Fibroblast of lung (primary cell): ENCODE measurements around the gene BCDIN3D. TPM values are rescaled to one million over a fixed set of nuclear protein-coding genes. Genes with fewer than 3 reads are reported as not detected.
"Not testable (repeated sequence)": the region's sequence is repeated elsewhere in the genome, so short reads cannot be mapped to it uniquely, and the experiment has no call there.

Experiments
- DNase-seq, 2 donors: peaks; one replicate each; pipeline versions ENCODE4 v3.0.0 to v3.0.0-alpha.2; 2010; ENCODE audit warnings: low read depth in 2 of 2
- H2AFZ ChIP-seq: 2 replicates; pipeline ENCODE4 v1.5.1; 2012; ENCODE audit warnings: low read length, control low read depth, inconsistent platforms
- H3K27ac ChIP-seq: 2 replicates; pipeline ENCODE4 v1.5.1; 2011; ENCODE audit warnings: low read length, control low read depth; ENCODE audit not compliant: insufficient read depth
- H3K27me3 ChIP-seq: 2 replicates; pipeline ENCODE4 v1.5.1; 2011; ENCODE audit warnings: mild to moderate bottlenecking, low read length; ENCODE audit not compliant: control insufficient read depth, insufficient read depth
- H3K36me3 ChIP-seq: 2 replicates; pipeline ENCODE4 v1.5.1; 2011; ENCODE audit warnings: low read length; ENCODE audit not compliant: control insufficient read depth, insufficient read depth
- H3K4me1 ChIP-seq: 2 replicates; pipeline ENCODE4 v1.5.1; 2011; ENCODE audit warnings: low read length; ENCODE audit not compliant: control insufficient read depth, insufficient read depth; ENCODE audit errors: extremely low read depth
- H3K4me2 ChIP-seq: 2 replicates; pipeline ENCODE4 v1.5.1; 2011; ENCODE audit warnings: low read length, control low read depth; ENCODE audit not compliant: insufficient read depth; ENCODE audit errors: extremely low read depth
- H3K4me3 ChIP-seq, 4 experiments: fragments of 200-600 bp in 1 of 4; sonication (generic) in 1 of 4; replicated peaks in 1 of 4; 2 replicates each; pipeline ENCODE4 v1.5.1; 2011 to 2016; ENCODE audit warnings: low read length in 4 of 4, low read depth in 3 of 4, mild to moderate bottlenecking in 3 of 4, control low read depth in 2 of 4, inconsistent platforms in 1 of 4, mixed read lengths in 1 of 4; ENCODE audit not compliant: insufficient read depth in 1 of 4; ENCODE audit errors: control extremely low read depth in 1 of 4
- H3K79me2 ChIP-seq: 2 replicates; pipeline ENCODE4 v1.5.1; 2012; ENCODE audit warnings: mild to moderate bottlenecking, low read length, inconsistent platforms; ENCODE audit not compliant: control insufficient read depth, insufficient read depth
- H3K9ac ChIP-seq: 2 replicates; pipeline ENCODE4 v1.5.1; 2011; ENCODE audit warnings: mild to moderate bottlenecking, low read length, control low read depth; ENCODE audit not compliant: insufficient read depth
- H3K9me3 ChIP-seq: 2 replicates; pipeline ENCODE4 v1.5.1; 2012; ENCODE audit warnings: low read depth, low read length; ENCODE audit not compliant: control insufficient read depth, insufficient read depth
- H4K20me1 ChIP-seq: 2 replicates; pipeline ENCODE4 v1.5.1; 2011; ENCODE audit warnings: low read length; ENCODE audit not compliant: control insufficient read depth, insufficient read depth; ENCODE audit errors: extremely low read depth
- EZH2 ChIP-seq: IDR thresholded peaks from 2 replicates; pipeline ENCODE4 v1.5.1; 2012; ENCODE audit warnings: low read length, control low read depth, mild to moderate bottlenecking; ENCODE audit errors: missing control alignments
- polyA plus RNA-seq, 2 donors: library from polyadenylated mRNA; depleted of rRNA in 1 of 2; stranded (reverse) in 1 of 2; unstranded in 1 of 2; fragments of >200 nt; gene quantifications; 2 replicates each; pipeline ENCODE4 v1.2.1, GENCODE V29; 2011 to 2012; ENCODE audit warnings: missing spikeins in 1 of 2
- total RNA-seq: library from RNA; depleted of rRNA; stranded (reverse); fragments of >200 nt; gene quantifications from 2 replicates; pipeline ENCODE4 v1.2.1, GENCODE V29; 2014
- TF ChIP-seq, protein P1 (sequence below), 2 donors: IDR thresholded peaks in 1 of 2; conservative IDR thresholded peaks in 1 of 2; 1 replicate in 1 of 2; 2 replicates in 1 of 2; pipeline ENCODE4 v1.5.1; 2011 to 2012; ENCODE audit warnings: low read length in 2 of 2, control low read depth in 1 of 2, inconsistent platforms in 1 of 2, low read depth in 1 of 2, mild to moderate bottlenecking in 1 of 2

Gene BCDIN3D
- total and polyA plus RNA-seq, 2 donors (not counting 1 experiment from before 2014, with no cell fraction given): 3.2 to 4.5 TPM

DNA sequence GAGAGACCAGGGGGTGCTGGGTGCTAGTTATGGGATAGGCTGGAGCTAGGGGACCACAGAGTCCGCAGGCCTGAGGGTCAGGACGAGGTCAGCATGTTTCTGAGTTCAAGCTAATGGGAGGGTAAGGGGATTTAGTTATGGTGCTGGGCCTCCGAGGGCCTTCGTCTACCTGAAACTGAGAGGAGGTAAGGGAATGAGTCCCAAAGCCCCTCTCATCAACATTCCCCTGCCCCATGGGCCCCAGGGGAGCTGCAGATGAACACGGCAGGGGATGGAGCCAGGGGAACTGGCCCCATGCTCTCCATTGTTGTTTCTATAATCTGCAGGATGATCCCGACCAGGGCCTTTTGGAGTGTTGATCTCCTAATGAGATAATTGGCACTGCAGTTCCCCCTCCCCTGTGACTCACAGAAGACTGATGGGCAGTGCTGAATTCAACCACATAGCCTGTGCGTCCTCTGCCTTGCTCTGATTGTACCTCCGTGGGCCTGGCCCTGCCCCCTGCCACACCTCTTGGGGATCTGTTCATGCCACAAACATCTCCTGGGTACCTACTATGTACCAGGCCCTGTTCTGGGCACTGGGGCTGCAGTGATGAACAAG lies 39.4 kb upstream of the BCDIN3D start:
- Histone ChIP-seq H3K36me3 (no peaks in the 10 kb centered on the region), H3K9ac (no peak overlapping the region), H3K9me3 (no peaks in the 10 kb centered on the region), H3K27ac (no peak overlapping the region), H3K4me1 (no peaks in the 10 kb centered on the region), H4K20me1 (no peaks in the 10 kb centered on the region), H3K4me3 (no peak overlapping the region), H3K27me3 (peaks cover 16% of the 10 kb centered on the region), H3K79me2 (no peaks in the 10 kb centered on the region), H3K4me2 (no peak overlapping the region), H2AFZ (no peak overlapping the region)
- DNase-seq: peak in 1 of 2 donors; percentile 33
- no peak for TF ChIP-seq EZH2
- TF ChIP-seq, protein P1, sequence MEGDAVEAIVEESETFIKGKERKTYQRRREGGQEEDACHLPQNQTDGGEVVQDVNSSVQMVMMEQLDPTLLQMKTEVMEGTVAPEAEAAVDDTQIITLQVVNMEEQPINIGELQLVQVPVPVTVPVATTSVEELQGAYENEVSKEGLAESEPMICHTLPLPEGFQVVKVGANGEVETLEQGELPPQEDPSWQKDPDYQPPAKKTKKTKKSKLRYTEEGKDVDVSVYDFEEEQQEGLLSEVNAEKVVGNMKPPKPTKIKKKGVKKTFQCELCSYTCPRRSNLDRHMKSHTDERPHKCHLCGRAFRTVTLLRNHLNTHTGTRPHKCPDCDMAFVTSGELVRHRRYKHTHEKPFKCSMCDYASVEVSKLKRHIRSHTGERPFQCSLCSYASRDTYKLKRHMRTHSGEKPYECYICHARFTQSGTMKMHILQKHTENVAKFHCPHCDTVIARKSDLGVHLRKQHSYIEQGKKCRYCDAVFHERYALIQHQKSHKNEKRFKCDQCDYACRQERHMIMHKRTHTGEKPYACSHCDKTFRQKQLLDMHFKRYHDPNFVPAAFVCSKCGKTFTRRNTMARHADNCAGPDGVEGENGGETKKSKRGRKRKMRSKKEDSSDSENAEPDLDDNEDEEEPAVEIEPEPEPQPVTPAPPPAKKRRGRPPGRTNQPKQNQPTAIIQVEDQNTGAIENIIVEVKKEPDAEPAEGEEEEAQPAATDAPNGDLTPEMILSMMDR (conservative IDR thresholded peaks at IDR 0.05 in 1 of 2, IDR thresholded peaks at IDR 0.05 in 1 of 2; ENCODE audit: low read depth in 1 of 2, low read length in 2 of 2): no peak

- no peak overlapping the region for H3K4me3 ChIP-seq
- peaks cover 16% of the 10 kb centered on the region for H3K27me3 ChIP-seq
- no peak overlapping the region for H2AFZ ChIP-seq
- TF ChIP-seq EZH2: no peak
- TF ChIP-seq, protein P1 (conservative IDR thresholded peaks at IDR 0.05 in 1 of 2, IDR thresholded peaks at IDR 0.05 in 1 of 2; ENCODE audit: low read depth in 1 of 2, low read length in 2 of 2): no peak
- no peaks in the 10 kb centered on the region for H3K9me3 ChIP-seq
- H4K20me1 ChIP-seq: no peaks in the 10 kb centered on the region
- no peak overlapping the region for H3K9ac ChIP-seq
- no peaks in the 10 kb centered on the region for H3K36me3 ChIP-seq
- H3K79me2 ChIP-seq: no peaks in the 10 kb centered on the region
- no peak for DNase-seq
- no peak overlapping the region for H3K27ac ChIP-seq
- no peaks in the 10 kb centered on the region for H3K4me1 ChIP-seq
- no peak overlapping the region for H3K4me2 ChIP-seq
These were observed 38.7 kb upstream of the BCDIN3D start for GRCh38 chr12:49881415-49882247.

DNA sequence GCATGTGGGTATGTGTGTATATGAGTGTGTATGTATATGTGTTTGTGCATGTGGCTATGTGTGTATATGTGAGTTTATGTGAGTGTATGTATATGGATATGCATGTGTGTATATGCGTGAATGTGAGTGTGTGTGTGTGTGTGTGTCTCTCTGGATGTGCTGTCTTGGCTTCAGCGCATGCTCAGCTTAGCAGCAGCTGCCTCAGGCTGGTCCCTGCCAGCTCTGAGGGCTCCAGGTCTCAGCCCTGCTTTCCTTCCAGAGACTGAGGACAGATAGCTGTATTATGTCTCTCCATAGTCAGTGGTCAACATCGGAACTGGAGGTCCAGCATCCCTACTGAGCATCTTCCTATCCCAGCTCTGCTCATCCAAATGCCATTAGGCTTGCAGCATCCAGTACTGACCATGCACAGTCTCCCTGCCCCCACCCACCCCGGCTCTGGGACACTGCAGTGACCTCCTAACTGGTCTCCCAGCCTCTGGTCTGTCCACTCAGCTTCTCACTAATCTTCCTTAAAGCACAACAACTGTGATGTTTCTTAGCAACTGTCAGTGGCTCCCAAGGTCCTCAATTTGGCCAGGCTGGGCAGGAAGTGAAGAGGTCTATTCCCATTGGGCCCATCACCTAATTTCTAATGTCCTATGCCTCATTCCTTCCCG lies 38.0 kb upstream of the BCDIN3D start:
- Histone ChIP-seq H3K9ac (no peak overlapping the region), H3K4me3 (no peak overlapping the region), H3K36me3 (no peaks in the 10 kb centered on the region), H3K79me2 (no peaks in the 10 kb centered on the region), H2AFZ (no peak overlapping the region), H3K27ac (no peak overlapping the region), H3K4me1 (no peaks in the 10 kb centered on the region), H3K9me3 (no peaks in the 10 kb centered on the region), H3K27me3 (peaks cover 16% of the 10 kb centered on the region), H3K4me2 (no peak overlapping the region), H4K20me1 (no peaks in the 10 kb centered on the region)
- no peak for DNase-seq
- no peak for TF ChIP-seq EZH2
- TF ChIP-seq, protein P1 (conservative IDR thresholded peaks at IDR 0.05 in 1 of 2, IDR thresholded peaks at IDR 0.05 in 1 of 2; ENCODE audit: low read depth in 1 of 2, low read length in 2 of 2): no peak

GRCh38 chr12:49879065-49879464 lies 36.2 kb upstream of the BCDIN3D start:
- not testable (repeated sequence) for H3K9ac ChIP-seq, H3K79me2 ChIP-seq, H2AFZ ChIP-seq, DNase-seq, H3K4me2 ChIP-seq, H3K4me3 ChIP-seq, H3K9me3 ChIP-seq, H3K4me1 ChIP-seq, H3K27ac ChIP-seq, H4K20me1 ChIP-seq, H3K36me3 ChIP-seq
- peaks cover 12% of the 10 kb centered on the region for H3K27me3 ChIP-seq
